Liver (tissue), 9 donors: ENCODE measurements around the gene HSDL2. TPM values are rescaled to one million over a fixed set of nuclear protein-coding genes. Genes with fewer than 3 reads are reported as not detected.

Source experiments
- DNase-seq: peaks from one replicate; pipeline ENCODE4 v3.0.0-alpha.2; 2017; ENCODE audit warnings: low spot score
- H3K27ac ChIP-seq, 2 donors: one replicate each; pipeline ENCODE4 v1.7.0; 2013; ENCODE audit warnings: inconsistent platforms in 2 of 2, low read length in 2 of 2, control low read depth in 1 of 2, low read depth in 1 of 2, mild to moderate bottlenecking in 1 of 2
- H3K27me3 ChIP-seq, 4 donors: one replicate each; pipeline versions ENCODE4 v1.6.1 to v1.7.0; 2013; ENCODE audit warnings: low read length in 3 of 4, inconsistent platforms in 1 of 4, mild to moderate bottlenecking in 1 of 4, moderate library complexity in 1 of 4; ENCODE audit not compliant: control insufficient read depth in 4 of 4, insufficient read depth in 4 of 4
- H3K36me3 ChIP-seq, 4 donors: one replicate each; pipeline versions ENCODE4 v1.6.1 to v1.7.0; 2013; ENCODE audit warnings: low read length in 3 of 4, mild to moderate bottlenecking in 3 of 4, low read depth in 1 of 4, moderate library complexity in 1 of 4; ENCODE audit not compliant: control insufficient read depth in 4 of 4, insufficient read depth in 3 of 4
- H3K4me1 ChIP-seq, 4 donors: one replicate each; pipeline versions ENCODE4 v1.6.1 to v1.7.0; 2013; ENCODE audit warnings: low read length in 3 of 4, mild to moderate bottlenecking in 3 of 4, moderate library complexity in 1 of 4; ENCODE audit not compliant: control insufficient read depth in 4 of 4, insufficient read depth in 4 of 4
- H3K4me3 ChIP-seq, 3 donors: one replicate each; pipeline versions ENCODE4 v1.6.1 to v1.7.0; 2013; ENCODE audit warnings: low read length in 3 of 3, control low read depth in 1 of 3, low read depth in 1 of 3, mild to moderate bottlenecking in 1 of 3
- H3K9ac ChIP-seq, 2 donors: one replicate each; pipeline ENCODE4 v1.7.0; 2013; ENCODE audit warnings: low read length in 2 of 2, mild to moderate bottlenecking in 2 of 2, moderate library complexity in 2 of 2, control low read depth in 1 of 2, low read depth in 1 of 2
- H3K9me3 ChIP-seq, 4 donors: one replicate each; pipeline versions ENCODE4 v1.6.1 to v1.7.0; 2013; ENCODE audit warnings: low read length in 3 of 4; ENCODE audit not compliant: control insufficient read depth in 4 of 4
- EGR1 ChIP-seq, 2 donors: IDR thresholded peaks; 2 replicates each; pipeline ENCODE4 v1.6.1; 2016 to 2018; ENCODE audit warnings: antibody characterized with exemption in 2 of 2, low read depth in 2 of 2
- FOXA1 ChIP-seq: IDR thresholded peaks from 2 replicates; pipeline ENCODE4 v1.6.1; 2016; ENCODE audit warnings: antibody characterized with exemption
- FOXA2 ChIP-seq: IDR thresholded peaks from 2 replicates; pipeline ENCODE4 v1.6.1; 2016; ENCODE audit warnings: antibody characterized with exemption
- GABPA ChIP-seq, 2 donors: IDR thresholded peaks in 1 of 2; conservative IDR thresholded peaks in 1 of 2; 2 replicates each; pipeline ENCODE4 v1.6.1; 2016; ENCODE audit warnings: antibody characterized with exemption in 2 of 2, mild to moderate bottlenecking in 1 of 2, moderate library complexity in 1 of 2
- HNF4A ChIP-seq, 2 donors: conservative IDR thresholded peaks; 2 replicates each; pipeline ENCODE4 v1.6.1; 2016; ENCODE audit warnings: antibody characterized with exemption in 2 of 2, mild to moderate bottlenecking in 2 of 2
- HNF4G ChIP-seq: IDR thresholded peaks from 2 replicates; pipeline ENCODE4 v1.6.1; 2016; ENCODE audit warnings: antibody characterized with exemption
- JUND ChIP-seq, 2 donors: IDR thresholded peaks; 2 replicates each; pipeline ENCODE4 v1.6.1; 2016; ENCODE audit warnings: antibody characterized with exemption in 2 of 2
- MAX ChIP-seq: IDR thresholded peaks from 2 replicates; pipeline ENCODE4 v1.6.1; 2016; ENCODE audit warnings: antibody characterized with exemption
- RXRA ChIP-seq, 2 donors: IDR thresholded peaks; 2 replicates each; pipeline ENCODE4 v1.6.1; 2017 to 2018; ENCODE audit warnings: antibody characterized with exemption in 2 of 2, mild to moderate bottlenecking in 1 of 2
- SP1 ChIP-seq: IDR thresholded peaks from 2 replicates; pipeline ENCODE4 v1.6.1; 2018; ENCODE audit warnings: antibody characterized with exemption, mild to moderate bottlenecking
- TAF1 ChIP-seq: conservative IDR thresholded peaks from 2 replicates; pipeline ENCODE4 v1.6.1; 2016; ENCODE audit warnings: antibody characterized with exemption, mild to moderate bottlenecking
- YY1 ChIP-seq: IDR thresholded peaks from 2 replicates; pipeline ENCODE4 v1.6.1; 2016; ENCODE audit warnings: antibody characterized with exemption, mild to moderate bottlenecking
- WGBS: extraction: QIAGEN DNeasy Blood & Tissue Kit; methylation state at CpG from one replicate; pipeline ENCODE4 v1.1.7; 2013; 5-methylcytosine and 5-hydroxymethylcytosine counted together
- polyA plus RNA-seq, 2 donors: library from polyadenylated mRNA; stranded (reverse) in 1 of 2; unstranded in 1 of 2; fragments of 200-250 nt in 1 of 2; fragments of >200 nt in 1 of 2; fragmentation: Nextera tagmentation in 1 of 2; extraction: Ambion mirVana in 1 of 2; gene quantifications; one replicate each; pipeline versions ENCODE4 v1.2.1 to v1.2.3, GENCODE V29; 2013 to 2015
- total RNA-seq, 2 donors: library from RNA; depleted of rRNA; stranded (reverse); fragments of >200 nt; gene quantifications; one replicate each; pipeline ENCODE4 v1.2.3, GENCODE V29; 2014
- TF ChIP-seq, protein P1 (sequence below): IDR thresholded peaks from 2 replicates; pipeline ENCODE4 v1.6.1; 2016; ENCODE audit warnings: antibody characterized with exemption
- TF ChIP-seq, protein P2 (sequence below): IDR thresholded peaks from 2 replicates; pipeline ENCODE4 v1.6.1; 2016; ENCODE audit warnings: antibody characterized with exemption, mild to moderate bottlenecking
- TF ChIP-seq, protein P3 (sequence below): fragments of 150-350 bp; IDR thresholded peaks from 2 replicates; pipeline ENCODE4 v1.5.1; 2017; ENCODE audit warnings: improper control_type of control experiment, low read depth, low read length; ENCODE audit not compliant: missing input control
- donor health status: healthy.
- donor health status: healthy.
- donor health status: healthy.
- donor health status: healthy.
- donor health status: healthy.

The HSDL2 gene
- total and polyA plus RNA-seq, 4 donors, result 26.1 to 135 (median 79.6) TPM

- no peaks in the 10 kb centered on the region for H3K27me3 ChIP-seq
- WGBS, result 88% methylated on average over 2 of the region's 2 CpGs
- peaks cover 2 to 19% (median 9%) of the 10 kb centered on the region in 4 donors for H3K36me3 ChIP-seq
- H3K9me3 ChIP-seq, result no peaks in the 10 kb centered on the region
- no peak overlapping the region for H3K4me3 ChIP-seq
- no peak overlapping the region for H3K9ac ChIP-seq
- no peak overlapping the region for H3K27ac ChIP-seq
- no peaks in the 10 kb centered on the region for H3K4me1 ChIP-seq
- TF ChIP-seq YY1 (no peak), RXRA (IDR thresholded peaks at IDR 0.05) (no peak), JUND (IDR thresholded peaks at IDR 0.05) (no peak)
- TF ChIP-seq, protein P1, sequence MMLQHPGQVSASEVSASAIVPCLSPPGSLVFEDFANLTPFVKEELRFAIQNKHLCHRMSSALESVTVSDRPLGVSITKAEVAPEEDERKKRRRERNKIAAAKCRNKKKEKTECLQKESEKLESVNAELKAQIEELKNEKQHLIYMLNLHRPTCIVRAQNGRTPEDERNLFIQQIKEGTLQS, result no peak
- TF ChIP-seq, protein P2, sequence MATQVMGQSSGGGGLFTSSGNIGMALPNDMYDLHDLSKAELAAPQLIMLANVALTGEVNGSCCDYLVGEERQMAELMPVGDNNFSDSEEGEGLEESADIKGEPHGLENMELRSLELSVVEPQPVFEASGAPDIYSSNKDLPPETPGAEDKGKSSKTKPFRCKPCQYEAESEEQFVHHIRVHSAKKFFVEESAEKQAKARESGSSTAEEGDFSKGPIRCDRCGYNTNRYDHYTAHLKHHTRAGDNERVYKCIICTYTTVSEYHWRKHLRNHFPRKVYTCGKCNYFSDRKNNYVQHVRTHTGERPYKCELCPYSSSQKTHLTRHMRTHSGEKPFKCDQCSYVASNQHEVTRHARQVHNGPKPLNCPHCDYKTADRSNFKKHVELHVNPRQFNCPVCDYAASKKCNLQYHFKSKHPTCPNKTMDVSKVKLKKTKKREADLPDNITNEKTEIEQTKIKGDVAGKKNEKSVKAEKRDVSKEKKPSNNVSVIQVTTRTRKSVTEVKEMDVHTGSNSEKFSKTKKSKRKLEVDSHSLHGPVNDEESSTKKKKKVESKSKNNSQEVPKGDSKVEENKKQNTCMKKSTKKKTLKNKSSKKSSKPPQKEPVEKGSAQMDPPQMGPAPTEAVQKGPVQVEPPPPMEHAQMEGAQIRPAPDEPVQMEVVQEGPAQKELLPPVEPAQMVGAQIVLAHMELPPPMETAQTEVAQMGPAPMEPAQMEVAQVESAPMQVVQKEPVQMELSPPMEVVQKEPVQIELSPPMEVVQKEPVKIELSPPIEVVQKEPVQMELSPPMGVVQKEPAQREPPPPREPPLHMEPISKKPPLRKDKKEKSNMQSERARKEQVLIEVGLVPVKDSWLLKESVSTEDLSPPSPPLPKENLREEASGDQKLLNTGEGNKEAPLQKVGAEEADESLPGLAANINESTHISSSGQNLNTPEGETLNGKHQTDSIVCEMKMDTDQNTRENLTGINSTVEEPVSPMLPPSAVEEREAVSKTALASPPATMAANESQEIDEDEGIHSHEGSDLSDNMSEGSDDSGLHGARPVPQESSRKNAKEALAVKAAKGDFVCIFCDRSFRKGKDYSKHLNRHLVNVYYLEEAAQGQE, result no peak
- no peak for DNase-seq
These were observed 66.6 kb downstream of the HSDL2 start for GRCh38 chr9:112446526-112446925.

- H3K27me3 ChIP-seq, result no peaks in the 10 kb centered on the region
- no peak overlapping the region for H3K9ac ChIP-seq
- no peaks in the 10 kb centered on the region for H3K9me3 ChIP-seq
- H3K27ac ChIP-seq, result no peak overlapping the region
- TF ChIP-seq HNF4G, result no peak
- no peak for TF ChIP-seq SP1
- TF ChIP-seq HNF4A (conservative IDR thresholded peaks at IDR 0.05), result no peak
- no peak for TF ChIP-seq TAF1
- TF ChIP-seq RXRA (IDR thresholded peaks at IDR 0.05), result no peak
- TF ChIP-seq MAX, result no peak
- no peak for TF ChIP-seq GABPA (IDR thresholded peaks at IDR 0.05 in 1 of 2, conservative IDR thresholded peaks at IDR 0.05 in 1 of 2)
- no peak overlapping the region for H3K4me3 ChIP-seq
- peaks cover 2 to 19% (median 10%) of the 10 kb centered on the region in 4 donors for H3K36me3 ChIP-seq
- no peak for DNase-seq
- WGBS, result 77% methylated on average over 2 of the region's 2 CpGs
- no peaks in the 10 kb centered on the region for H3K4me1 ChIP-seq
These were observed 67.4 kb downstream of the HSDL2 start for GRCh38 chr9:112447283-112447761.

DNA sequence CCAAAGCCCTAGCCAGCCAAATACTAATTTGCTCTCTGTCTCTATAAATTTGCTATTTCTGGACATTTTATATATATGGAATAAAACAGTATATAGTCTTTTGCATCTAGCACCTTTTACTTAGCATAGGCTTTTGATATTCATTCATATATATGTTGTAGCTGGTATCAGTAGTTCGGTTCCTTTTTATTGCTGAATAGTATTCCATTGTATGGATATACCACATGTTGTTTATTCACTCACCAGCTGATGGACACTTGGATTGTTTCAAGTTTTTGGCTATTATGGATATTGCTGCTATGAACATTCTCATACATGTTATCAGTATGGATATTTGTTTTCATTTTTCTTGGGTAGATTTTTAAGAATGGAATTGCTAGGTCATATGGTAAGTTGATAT, 82.9 kb downstream of the HSDL2 start:
- Histone ChIP-seq H3K4me1 (no peaks in the 10 kb centered on the region), H3K36me3 (peaks cover 11 to 52% (median 37%) of the 10 kb centered on the region in 4 donors), H3K9me3 (no peaks in the 10 kb centered on the region), H3K27me3 (no peaks in the 10 kb centered on the region), H3K9ac (no peak overlapping the region), H3K27ac (no peak overlapping the region), H3K4me3 (no peak overlapping the region)
- no peak for DNase-seq
- 96% methylated on average over 1 of the region's 1 CpG for WGBS
- TF ChIP-seq, protein P3, sequence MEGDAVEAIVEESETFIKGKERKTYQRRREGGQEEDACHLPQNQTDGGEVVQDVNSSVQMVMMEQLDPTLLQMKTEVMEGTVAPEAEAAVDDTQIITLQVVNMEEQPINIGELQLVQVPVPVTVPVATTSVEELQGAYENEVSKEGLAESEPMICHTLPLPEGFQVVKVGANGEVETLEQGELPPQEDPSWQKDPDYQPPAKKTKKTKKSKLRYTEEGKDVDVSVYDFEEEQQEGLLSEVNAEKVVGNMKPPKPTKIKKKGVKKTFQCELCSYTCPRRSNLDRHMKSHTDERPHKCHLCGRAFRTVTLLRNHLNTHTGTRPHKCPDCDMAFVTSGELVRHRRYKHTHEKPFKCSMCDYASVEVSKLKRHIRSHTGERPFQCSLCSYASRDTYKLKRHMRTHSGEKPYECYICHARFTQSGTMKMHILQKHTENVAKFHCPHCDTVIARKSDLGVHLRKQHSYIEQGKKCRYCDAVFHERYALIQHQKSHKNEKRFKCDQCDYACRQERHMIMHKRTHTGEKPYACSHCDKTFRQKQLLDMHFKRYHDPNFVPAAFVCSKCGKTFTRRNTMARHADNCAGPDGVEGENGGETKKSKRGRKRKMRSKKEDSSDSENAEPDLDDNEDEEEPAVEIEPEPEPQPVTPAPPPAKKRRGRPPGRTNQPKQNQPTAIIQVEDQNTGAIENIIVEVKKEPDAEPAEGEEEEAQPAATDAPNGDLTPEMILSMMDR, result no peak
- TF ChIP-seq FOXA2 (no peak), GABPA (IDR thresholded peaks at IDR 0.05 in 1 of 2, conservative IDR thresholded peaks at IDR 0.05 in 1 of 2) (no peak), HNF4G (no peak), RXRA (IDR thresholded peaks at IDR 0.05) (no peak), FOXA1 (no peak), YY1 (no peak), MAX (no peak), EGR1 (IDR thresholded peaks at IDR 0.05; ENCODE audit: low read depth in 2 of 2) (no peak), SP1 (no peak)
- TF ChIP-seq, protein P2, result no peak
